Neutrophil (primary cell): ENCODE data around the gene RABL6.

Experiments
- H3K27ac ChIP-seq: fragments of 200-600 bp; sonication (generic); 2 replicates; pipeline ENCODE4 v1.5.1; 2016; ENCODE audit warnings: mild to moderate bottlenecking, moderate library complexity
- H3K27me3 ChIP-seq: fragments of 200-600 bp; sonication (generic); 2 replicates; pipeline ENCODE4 v1.6.0; 2016; ENCODE audit warnings: mild to moderate bottlenecking
- H3K36me3 ChIP-seq: fragments of 200-600 bp; sonication (generic); 2 replicates; pipeline ENCODE4 v1.5.1; 2017
- H3K4me1 ChIP-seq, 2 experiments: fragments of 200-600 bp in 1 of 2; sonication (generic) in 1 of 2; 1 replicate in 1 of 2; 2 replicates in 1 of 2; pipeline versions ENCODE4 v1.5.1 to v1.6.1; 2013 to 2016; ENCODE audit warnings: low read depth in 1 of 2, low read length in 1 of 2, mild to moderate bottlenecking in 1 of 2, moderate library complexity in 1 of 2; ENCODE audit not compliant: control insufficient read depth in 1 of 2, insufficient read depth in 1 of 2
- H3K4me3 ChIP-seq, 2 experiments: fragments of 200-600 bp in 1 of 2; sonication (generic) in 1 of 2; 1 replicate in 1 of 2; 2 replicates in 1 of 2; pipeline ENCODE4 v1.5.1; 2013 to 2016; ENCODE audit warnings: low read depth in 1 of 2, low read length in 1 of 2, mild to moderate bottlenecking in 1 of 2, moderate library complexity in 1 of 2
- H3K9me3 ChIP-seq: fragments of 200-600 bp; sonication (generic); 2 replicates; pipeline ENCODE4 v1.5.1; 2016
- TF ChIP-seq, protein P1 (sequence below): fragments of 200-600 bp; sonication (generic); IDR thresholded peaks from 2 replicates; pipeline ENCODE4 v1.5.1; 2016; ENCODE audit warnings: antibody characterized with exemption

RABL6 gene

DNA sequence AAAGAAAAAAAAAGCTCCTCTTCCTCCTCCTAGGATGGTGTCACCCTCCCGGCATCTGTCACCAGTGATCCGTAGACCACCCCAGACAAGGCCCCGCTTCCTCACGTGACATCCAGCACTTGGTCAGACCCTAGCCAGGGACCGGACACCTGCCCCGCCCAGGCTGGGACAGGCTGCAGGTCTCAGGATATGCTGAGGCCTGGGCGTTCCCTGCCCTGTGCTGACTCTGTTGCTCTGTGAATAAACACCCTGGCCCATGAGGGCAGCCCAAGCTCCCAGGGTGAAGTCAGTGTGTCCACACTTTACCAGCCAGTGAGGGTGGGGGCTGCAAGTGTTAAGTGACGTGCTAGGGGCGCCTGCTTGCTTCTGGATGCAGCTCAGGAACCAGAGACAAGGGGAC is 52.8 kb downstream of the RABL6 start:
- peaks cover 43% of the 10 kb centered on the region for H3K36me3 ChIP-seq
- no peaks in the 10 kb centered on the region for H3K27me3 ChIP-seq
- no peak overlapping the region for H3K27ac ChIP-seq
- H3K9me3 ChIP-seq, result no peaks in the 10 kb centered on the region
- no peak overlapping the region for H3K4me3 ChIP-seq
- peaks cover 8 to 10% of the 10 kb centered on the region in 2 experiments for H3K4me1 ChIP-seq
- TF ChIP-seq, protein P1, sequence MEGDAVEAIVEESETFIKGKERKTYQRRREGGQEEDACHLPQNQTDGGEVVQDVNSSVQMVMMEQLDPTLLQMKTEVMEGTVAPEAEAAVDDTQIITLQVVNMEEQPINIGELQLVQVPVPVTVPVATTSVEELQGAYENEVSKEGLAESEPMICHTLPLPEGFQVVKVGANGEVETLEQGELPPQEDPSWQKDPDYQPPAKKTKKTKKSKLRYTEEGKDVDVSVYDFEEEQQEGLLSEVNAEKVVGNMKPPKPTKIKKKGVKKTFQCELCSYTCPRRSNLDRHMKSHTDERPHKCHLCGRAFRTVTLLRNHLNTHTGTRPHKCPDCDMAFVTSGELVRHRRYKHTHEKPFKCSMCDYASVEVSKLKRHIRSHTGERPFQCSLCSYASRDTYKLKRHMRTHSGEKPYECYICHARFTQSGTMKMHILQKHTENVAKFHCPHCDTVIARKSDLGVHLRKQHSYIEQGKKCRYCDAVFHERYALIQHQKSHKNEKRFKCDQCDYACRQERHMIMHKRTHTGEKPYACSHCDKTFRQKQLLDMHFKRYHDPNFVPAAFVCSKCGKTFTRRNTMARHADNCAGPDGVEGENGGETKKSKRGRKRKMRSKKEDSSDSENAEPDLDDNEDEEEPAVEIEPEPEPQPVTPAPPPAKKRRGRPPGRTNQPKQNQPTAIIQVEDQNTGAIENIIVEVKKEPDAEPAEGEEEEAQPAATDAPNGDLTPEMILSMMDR, result no peak

DNA sequence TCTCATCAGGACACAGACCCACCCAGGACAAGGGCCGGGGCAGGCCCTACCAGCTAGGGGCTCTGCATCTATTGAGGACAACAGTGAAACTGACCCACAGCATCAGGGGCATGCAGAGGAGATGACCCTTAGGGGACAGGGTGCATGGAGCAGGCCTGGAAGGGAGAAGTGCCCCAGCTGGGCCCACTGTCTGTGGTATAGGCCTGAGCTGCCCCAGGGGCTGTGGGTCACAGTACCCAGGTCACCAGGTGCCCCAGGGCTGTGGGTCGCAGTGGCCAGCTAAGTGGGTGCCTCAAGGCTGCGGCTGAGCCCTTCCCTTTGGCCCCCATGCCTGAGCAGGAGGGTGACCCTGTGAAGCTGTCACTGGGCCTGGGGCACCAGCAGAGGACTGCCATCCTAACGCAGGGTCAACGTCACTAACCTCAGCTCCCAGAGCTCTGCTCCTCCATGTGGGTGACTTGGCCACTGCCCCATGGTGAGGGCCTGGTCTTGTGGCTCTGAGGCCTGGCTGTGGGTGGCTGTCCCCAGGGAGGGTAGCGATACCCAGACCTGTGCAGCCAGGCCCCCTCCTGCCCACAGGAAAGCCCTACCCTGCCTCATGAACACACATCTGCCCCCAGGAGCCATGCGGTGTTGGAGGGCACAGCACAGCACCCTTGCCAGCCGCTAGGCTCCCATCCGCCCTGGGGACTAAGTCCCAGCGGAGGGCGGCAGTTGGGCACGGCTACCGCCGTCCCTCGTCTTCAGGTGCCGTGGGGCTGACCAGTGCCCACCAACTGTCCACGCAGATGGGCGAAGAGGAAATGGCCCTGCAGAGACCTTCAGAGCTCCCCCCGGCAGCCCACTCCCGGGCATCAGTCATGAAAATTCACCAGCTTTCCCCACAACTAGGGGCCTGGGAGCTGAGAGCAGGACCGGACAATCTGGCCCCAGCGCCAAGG is 53.5 kb downstream of the RABL6 start:
- Histone ChIP-seq H3K4me3 (no peak overlapping the region), H3K4me1 (peaks cover 9 to 15% of the 10 kb centered on the region in 2 experiments), H3K27ac (no peak overlapping the region), H3K36me3 (peaks cover 43% of the 10 kb centered on the region), H3K27me3 (no peaks in the 10 kb centered on the region), H3K9me3 (no peaks in the 10 kb centered on the region)
- TF ChIP-seq, protein P1, result no peak

DNA sequence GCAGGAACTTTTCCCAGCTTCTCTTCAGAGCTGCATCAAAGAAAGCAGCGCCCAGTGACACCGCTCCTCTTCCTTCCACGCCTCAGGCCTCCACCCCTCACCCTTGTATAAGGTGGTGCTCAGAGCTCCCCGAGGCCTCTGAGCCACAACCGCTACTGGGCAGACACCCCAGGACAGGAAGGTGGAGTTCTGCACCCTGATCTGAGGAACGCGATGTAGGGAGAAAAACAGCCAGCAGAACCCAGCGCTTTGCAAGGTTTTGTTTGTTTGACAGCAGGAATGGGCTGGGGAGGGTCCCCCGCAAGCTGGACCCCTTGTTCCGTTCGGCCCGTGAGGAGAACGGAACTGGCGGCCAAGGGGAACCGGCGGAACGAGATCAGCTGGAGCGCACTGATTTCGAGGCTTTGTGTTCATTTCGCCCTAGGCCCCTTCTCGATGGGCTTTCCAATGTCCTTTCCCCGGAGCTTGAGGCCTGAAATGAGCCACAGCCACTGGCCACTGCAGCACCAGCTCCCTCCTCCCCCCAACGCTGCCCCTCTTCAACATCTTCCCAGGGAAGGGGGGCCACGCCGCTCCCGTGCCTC is 54.2 kb downstream of the RABL6 start:
- Histone ChIP-seq H3K9me3 (no peaks in the 10 kb centered on the region), H3K27ac (no peak overlapping the region), H3K4me1 (peaks cover 12 to 15% of the 10 kb centered on the region in 2 experiments), H3K27me3 (no peaks in the 10 kb centered on the region), H3K4me3 (no peak overlapping the region), H3K36me3 (peaks cover 43% of the 10 kb centered on the region)
- TF ChIP-seq, protein P1, result no peak

DNA sequence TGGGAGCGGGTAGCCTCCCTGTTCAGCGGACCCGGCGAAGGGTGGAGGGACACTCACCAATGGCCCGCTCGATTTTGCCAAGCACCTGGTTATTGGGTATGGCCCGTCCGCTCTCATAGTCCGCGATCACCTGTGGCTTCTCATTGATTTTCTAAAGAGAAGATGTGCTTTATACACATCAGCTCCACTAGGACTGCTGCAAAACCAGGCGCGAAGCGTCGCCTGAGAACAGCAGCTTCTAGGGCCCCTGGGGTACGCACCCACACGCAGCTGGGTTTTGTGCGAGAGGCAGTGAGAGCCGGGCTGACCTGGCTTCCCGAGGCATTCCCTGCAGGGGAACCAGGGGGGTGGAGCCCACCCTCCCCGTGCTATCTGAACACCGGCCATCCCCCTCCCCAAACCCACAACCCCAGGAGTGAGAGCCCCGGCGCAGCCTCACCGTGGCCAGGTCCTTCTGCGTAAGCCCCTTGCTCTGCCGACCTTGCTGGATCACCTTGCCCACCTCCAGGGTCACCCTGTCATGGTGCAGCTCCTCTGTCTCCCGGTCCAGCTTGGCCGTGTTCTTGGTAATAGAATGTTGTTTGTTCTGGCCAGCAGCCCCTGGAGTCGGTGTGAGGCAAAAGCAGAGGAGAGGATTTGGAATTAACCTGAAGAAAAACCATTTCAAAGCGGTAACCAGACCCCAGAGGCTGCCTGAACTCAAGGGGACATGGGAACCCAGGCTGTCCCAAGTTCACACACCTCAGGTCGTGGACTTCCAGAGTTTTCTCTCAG is 55.3 kb downstream of the RABL6 start:
- Histone ChIP-seq H3K4me3 (no peak overlapping the region), H3K36me3 (peaks cover 43% of the 10 kb centered on the region), H3K9me3 (no peaks in the 10 kb centered on the region), H3K4me1 (peaks cover 13 to 15% of the 10 kb centered on the region in 2 experiments), H3K27me3 (no peaks in the 10 kb centered on the region), H3K27ac (no peak overlapping the region)
- TF ChIP-seq, protein P1, result no peak

DNA sequence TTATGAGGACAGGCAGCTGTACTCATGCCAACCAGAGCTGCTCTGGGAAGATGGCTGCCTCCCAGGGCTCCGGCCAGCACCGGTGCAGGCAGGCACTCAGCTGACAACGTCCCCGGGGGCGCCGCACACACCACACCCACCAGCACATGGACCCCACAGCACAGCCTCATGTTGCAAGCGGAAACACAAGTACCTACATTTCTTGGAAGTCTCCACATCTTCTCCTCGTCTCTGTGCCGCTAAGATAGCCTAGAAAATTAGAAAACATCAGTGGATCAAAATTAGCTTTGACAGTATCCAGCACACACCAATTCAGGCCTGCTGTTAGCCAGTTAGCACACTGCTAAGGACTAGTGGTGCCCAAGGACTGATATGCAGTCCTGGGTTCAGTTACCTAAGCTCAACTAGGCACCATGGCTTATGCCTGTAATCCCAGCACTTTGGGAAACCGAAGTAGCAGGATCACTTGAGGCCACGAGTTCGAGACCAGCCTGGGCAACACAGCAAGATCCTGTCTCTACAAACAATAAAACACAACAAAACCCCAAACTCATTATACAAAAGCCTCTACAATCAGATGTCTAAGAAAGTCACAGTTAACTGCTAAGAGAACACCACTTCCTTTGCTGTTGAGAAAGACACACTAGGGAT is 56.0 kb downstream of the RABL6 start:
- H3K4me3 ChIP-seq, result no peak overlapping the region
- no peak overlapping the region for H3K27ac ChIP-seq
- H3K36me3 ChIP-seq, result peaks cover 43% of the 10 kb centered on the region
- peaks cover 13 to 15% of the 10 kb centered on the region in 2 experiments for H3K4me1 ChIP-seq
- no peaks in the 10 kb centered on the region for H3K27me3 ChIP-seq
- TF ChIP-seq, protein P1, result no peak
- no peaks in the 10 kb centered on the region for H3K9me3 ChIP-seq
